ENCODE measurements around the gene GRB10.
A peak's percentile ranks its signal among the peaks of the same experiment; 100 is the strongest.
"Not testable (repeated sequence)": the region's sequence is repeated elsewhere in the genome, so short reads cannot be mapped to it uniquely, and the experiment has no call there.

Gene GRB10

DNA sequence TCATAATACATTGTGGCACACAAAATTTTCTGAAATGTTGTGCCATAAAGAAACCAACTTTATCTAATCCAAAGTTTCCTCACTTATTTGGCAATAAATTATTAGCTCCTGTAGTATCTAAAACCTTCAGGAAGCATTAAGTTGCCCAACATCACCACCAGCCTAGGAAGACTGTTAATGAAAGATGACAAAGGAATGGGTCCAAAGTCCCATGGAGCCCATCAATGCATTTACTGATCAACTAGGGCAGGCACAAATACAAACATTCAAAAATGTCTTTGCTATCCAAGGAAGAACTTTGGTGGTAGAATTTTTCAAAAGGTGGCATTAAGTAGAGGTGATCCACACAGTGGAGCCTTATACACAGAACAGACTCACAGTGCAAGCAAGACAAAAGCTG lies 4.5 kb downstream of the GRB10 start:
- DNase-seq: no peak
- TF ChIP-seq POLR2A (IDR thresholded peaks at IDR 0.05; ENCODE audit: low read length): no peak
- no peak for TF ChIP-seq GATA1 (IDR thresholded peaks at IDR 0.05; ENCODE audit: low read depth, low read length)

DNA sequence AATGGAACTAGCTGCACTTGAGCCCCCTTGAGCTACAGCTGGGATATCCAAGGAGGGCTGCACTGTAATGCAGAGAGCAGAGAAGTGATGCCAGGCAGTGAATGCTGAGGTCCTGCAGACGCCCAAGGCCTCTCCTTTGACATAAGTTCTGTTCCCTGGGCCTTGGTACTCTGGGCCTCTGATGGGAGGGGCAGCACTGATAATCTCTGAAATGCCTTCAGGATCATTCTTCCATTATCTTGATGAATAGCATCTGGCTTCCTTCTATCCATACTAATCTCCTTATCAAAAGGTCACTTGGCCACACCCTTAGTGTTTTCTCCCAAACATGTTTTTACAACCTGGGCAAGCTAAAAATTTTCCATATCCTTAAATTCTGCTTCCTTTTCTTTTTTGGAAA lies 6.9 kb downstream of the GRB10 start:
- no peak for TF ChIP-seq POLR2A (IDR thresholded peaks at IDR 0.05; ENCODE audit: low read length)
- TF ChIP-seq GATA1 (IDR thresholded peaks at IDR 0.05; ENCODE audit: low read depth, low read length): no peak
- no peak for DNase-seq

- TF ChIP-seq GATA1 (IDR thresholded peaks at IDR 0.05; ENCODE audit: low read depth, low read length) (no peak), POLR2A (IDR thresholded peaks at IDR 0.05; ENCODE audit: low read length) (no peak)
- no peak for DNase-seq
These were observed 7.5 kb downstream of the GRB10 start for GRCh38 chr7:50775231-50775630.

- no peak for DNase-seq
- TF ChIP-seq POLR2A (IDR thresholded peaks at IDR 0.05; ENCODE audit: low read length) (no peak), GATA1 (IDR thresholded peaks at IDR 0.05; ENCODE audit: low read depth, low read length) (no peak)
These were observed 8.4 kb downstream of the GRB10 start for GRCh38 chr7:50774319-50774718.

GRCh38 chr7:50773071-50773470 lies 9.6 kb downstream of the GRB10 start:
- not testable (repeated sequence) for DNase-seq

DNA sequence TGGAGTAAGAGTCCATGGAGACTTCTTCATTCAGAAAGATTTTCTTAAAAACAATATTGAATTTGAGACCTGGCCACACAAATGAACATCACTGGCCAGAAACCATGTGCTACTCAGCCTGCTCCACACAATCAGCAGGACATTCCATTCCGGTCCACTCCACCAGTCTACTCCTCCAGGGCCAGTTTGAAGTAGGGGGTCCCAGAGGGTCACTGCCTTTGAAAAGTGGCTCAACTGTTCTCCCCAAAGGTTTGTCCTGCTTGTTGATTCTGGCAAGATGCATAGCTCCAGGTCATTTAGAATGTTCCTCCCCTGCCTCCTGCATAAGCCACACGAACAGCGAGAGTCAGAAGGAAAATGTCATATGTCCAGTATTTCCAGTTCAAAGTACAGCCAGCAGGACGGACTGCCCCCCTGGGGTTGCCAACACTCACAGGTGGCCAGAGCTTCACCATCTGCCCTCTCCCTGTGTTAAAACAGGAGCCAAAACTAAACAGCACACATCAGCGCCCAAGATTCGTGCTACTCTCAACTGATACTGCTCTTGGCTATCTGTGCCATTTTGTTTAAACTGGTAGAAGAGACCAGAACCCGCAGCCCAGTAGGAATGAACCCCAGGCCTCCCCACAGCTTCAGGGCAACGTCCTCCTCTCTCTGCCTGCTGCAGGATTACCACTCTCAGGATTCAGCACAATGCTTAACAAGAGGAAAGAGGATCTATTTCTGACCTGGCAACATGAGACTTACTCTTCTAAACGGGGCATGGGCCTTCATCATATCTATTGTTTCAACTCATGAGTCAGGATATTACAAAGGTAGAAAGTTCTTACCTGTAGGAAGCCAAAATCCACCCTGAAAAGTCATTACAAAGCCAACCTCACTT lies 11.3 kb downstream of the GRB10 start:
- TF ChIP-seq POLR2A (IDR thresholded peaks at IDR 0.05; ENCODE audit: low read length): no peak
- TF ChIP-seq GATA1 (IDR thresholded peaks at IDR 0.05; ENCODE audit: low read depth, low read length): no peak
- DNase-seq: no peak

- TF ChIP-seq GATA1 (IDR thresholded peaks at IDR 0.05; ENCODE audit: low read depth, low read length): no peak
- no peak for TF ChIP-seq POLR2A (IDR thresholded peaks at IDR 0.05; ENCODE audit: low read length)
- DNase-seq: peak; percentile 87 to 94
These were observed 13.9 kb downstream of the GRB10 start for GRCh38 chr7:50768485-50769474.

- DNase-seq: no peak
- TF ChIP-seq POLR2A (IDR thresholded peaks at IDR 0.05; ENCODE audit: low read length): no peak
- no peak for TF ChIP-seq GATA1 (IDR thresholded peaks at IDR 0.05; ENCODE audit: low read depth, low read length)
These were observed 15.9 kb downstream of the GRB10 start for GRCh38 chr7:50766849-50767207.

DNA sequence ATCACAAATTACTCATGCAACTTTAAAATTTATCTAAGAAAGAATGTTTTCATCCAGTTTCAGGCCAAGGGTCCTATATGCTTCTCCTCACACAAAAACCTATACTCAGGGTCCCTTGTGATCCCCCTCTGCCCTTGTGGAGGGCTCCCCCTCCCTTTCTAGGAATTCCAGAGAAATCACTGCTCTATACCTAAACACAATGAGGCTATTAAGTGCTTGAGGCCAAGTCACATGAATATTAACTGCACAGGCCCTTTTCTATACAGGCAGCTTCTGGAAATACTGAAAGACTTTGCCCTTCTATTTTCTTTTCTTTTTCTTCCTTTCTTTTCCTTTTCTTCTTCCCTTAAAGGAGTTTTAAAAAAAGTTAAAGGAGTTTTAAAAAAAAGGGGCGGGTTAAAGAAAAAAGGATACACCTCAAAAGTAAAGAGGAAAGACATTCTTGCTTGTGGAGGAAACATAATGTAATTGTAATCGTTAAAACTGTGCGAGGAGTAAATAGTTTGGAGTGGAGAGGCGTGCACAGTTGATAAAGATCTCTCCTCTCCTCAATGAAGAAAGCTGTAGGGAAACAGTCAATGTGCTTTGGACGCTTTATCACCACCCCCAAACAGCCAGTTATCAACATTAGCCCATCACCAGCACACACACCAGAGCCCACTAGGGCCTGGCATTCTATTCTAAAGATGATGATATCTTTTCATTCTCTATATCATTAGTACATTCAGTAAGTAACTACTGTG lies 16.4 kb downstream of the GRB10 start:
- DNase-seq: peak; percentile 43 to 79
- TF ChIP-seq GATA1 (IDR thresholded peaks at IDR 0.05; ENCODE audit: low read depth, low read length) (no peak), POLR2A (IDR thresholded peaks at IDR 0.05; ENCODE audit: low read length) (no peak)

GRCh38 chr7:50762337-50762736 lies 20.4 kb downstream of the GRB10 start:
- no peak for DNase-seq
- TF ChIP-seq POLR2A (IDR thresholded peaks at IDR 0.05; ENCODE audit: low read length) (no peak), GATA1 (IDR thresholded peaks at IDR 0.05; ENCODE audit: low read depth, low read length) (no peak)

DNA sequence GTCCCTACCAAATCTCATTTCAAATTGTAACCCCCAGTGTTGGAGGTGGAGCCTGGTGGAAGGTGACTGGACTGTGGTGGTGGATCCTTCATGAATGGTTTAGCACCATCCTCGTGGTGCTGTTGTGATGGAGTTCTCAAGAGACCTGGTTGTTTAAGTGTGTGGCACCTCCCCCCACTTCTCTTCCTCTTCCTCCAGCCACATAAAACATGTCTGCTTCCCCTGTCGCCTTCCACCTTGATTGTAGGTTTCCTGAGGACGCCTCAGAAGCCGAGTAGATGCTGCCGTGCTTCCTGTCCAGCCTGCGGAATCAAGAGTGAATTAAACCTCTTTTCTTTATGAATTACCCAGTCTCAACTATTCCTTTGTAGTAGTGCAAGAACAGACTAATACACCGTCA lies 21.0 kb downstream of the GRB10 start:
- TF ChIP-seq POLR2A (IDR thresholded peaks at IDR 0.05; ENCODE audit: low read length) (no peak), GATA1 (IDR thresholded peaks at IDR 0.05; ENCODE audit: low read depth, low read length) (no peak)
- DNase-seq: no peak

DNA sequence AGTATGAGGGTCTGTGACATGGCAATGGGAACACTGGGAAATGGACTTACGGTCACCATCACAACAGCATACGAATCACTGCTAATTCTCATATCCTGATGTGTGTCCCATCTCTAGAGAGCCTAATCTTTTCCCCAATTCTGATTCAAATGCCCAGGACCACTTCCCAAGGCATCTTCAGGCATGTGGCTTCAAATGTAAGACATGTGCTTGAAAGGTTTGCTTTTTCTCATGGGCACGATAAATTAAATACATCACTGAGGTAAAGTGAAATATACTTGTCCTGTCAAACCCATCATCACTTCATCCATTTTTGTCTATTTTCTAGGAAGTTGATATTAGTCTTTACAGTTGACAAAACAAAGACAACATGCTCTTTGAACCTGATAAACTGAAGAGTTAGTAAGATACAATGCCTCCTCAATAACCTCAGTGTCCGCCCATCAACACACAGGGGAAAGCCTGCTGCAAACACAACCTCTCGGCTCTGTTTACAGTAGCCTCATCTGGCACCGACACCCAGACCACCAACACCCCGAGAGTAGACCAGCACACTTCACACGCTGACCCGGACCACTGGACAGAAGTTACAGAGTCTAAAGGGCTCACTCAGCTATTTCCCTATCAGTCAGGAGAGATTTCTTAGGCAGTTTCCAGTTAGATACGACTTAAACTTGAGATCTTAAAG lies 24.8 kb downstream of the GRB10 start:
- no peak for DNase-seq
- no peak for TF ChIP-seq POLR2A (IDR thresholded peaks at IDR 0.05; ENCODE audit: low read length)
- TF ChIP-seq GATA1 (IDR thresholded peaks at IDR 0.05; ENCODE audit: low read depth, low read length): no peak

- DNase-seq: no peak
- TF ChIP-seq GATA1 (IDR thresholded peaks at IDR 0.05; ENCODE audit: low read depth, low read length) (no peak), POLR2A (IDR thresholded peaks at IDR 0.05; ENCODE audit: low read length) (no peak)
These were observed 26.5 kb downstream of the GRB10 start for GRCh38 chr7:50756180-50756579.

Data from erythroblast (primary cell).